Measurements from ENCODE around the gene AK1. TPM values are rescaled to one million over a fixed set of nuclear protein-coding genes. Genes with fewer than 3 reads are reported as not detected.

Gene AK1
- total and polyA plus RNA-seq, 2 of the 13 experiments (the other 11 are each of a cell fraction or from before 2014, with no cell fraction given): 19.1 to 32.8 TPM

GRCh38 chr9:127862075-127863011 is 15.1 kb downstream of the AK1 start (continued):
- no peak for TF ChIP-seq ZNF142 (CRISPR knock-in tag; IDR thresholded peaks at IDR 0.05)
- no peak for TF ChIP-seq ZNF761 (CRISPR knock-in tag; conservative IDR thresholded peaks at IDR 0.05)
- no peak for TF ChIP-seq MEIS2 (CRISPR knock-in tag; IDR thresholded peaks at IDR 0.05)
- no peak for TF ChIP-seq MXD4 (CRISPR knock-in tag; IDR thresholded peaks at IDR 0.05)
- peak; percentile 82; the same call in 1 of the 2 replicates for TF ChIP-seq ETV5 (CRISPR knock-in tag; IDR thresholded peaks at IDR 0.05; ENCODE audit: borderline replicate concordance)

GRCh38 chr9:127860779-127861178 is 16.7 kb downstream of the AK1 start:
- ATAC-seq (no peak), FAIRE-seq (no peak), DNase-seq (ENCODE audit: low spot score) (no peak)
- no peak for TF ChIP-seq FOXK1 (CRISPR knock-in tag; IDR thresholded peaks at IDR 0.05; ENCODE audit: borderline replicate concordance, low read depth)
- TF ChIP-seq ZMYM3 (CRISPR knock-in tag; IDR thresholded peaks at IDR 0.05): peak; percentile 56
- TF ChIP-seq ETV5 (CRISPR knock-in tag; IDR thresholded peaks at IDR 0.05; ENCODE audit: borderline replicate concordance): no peak
- 83% methylated on average over 11 of the region's 11 CpGs for WGBS (ENCODE audit: low lambda C conversion rate)
- no TSS peak for BruUV-seq (replicated peaks)
- Histone ChIP-seq H3K9ac (ENCODE audit: insufficient read depth, low read depth, low read length) (no peak overlapping the region), H3K9me3 (ENCODE audit: low read length) (no peaks in the 10 kb centered on the region), H2AFZ (ENCODE audit: low read length) (no peak overlapping the region), H3K27me3 (ENCODE audit: control insufficient read depth in 1 of 2, insufficient read depth in 2 of 2, low read length in 2 of 2) (no peaks in the 10 kb centered on the region), H3K4me2 (ENCODE audit: low read depth, low read length) (no peak overlapping the region), H4K20me1 (ENCODE audit: insufficient read depth, low read length) (no peaks in the 10 kb centered on the region), H3K4me3 (replicated peaks in 1 of 3; ENCODE audit: insufficient read depth in 1 of 3, low read depth in 2 of 3, low read length in 3 of 3) (no peak overlapping the region), H3K4me1 (ENCODE audit: insufficient read depth, low read length) (peaks cover 80% of the 10 kb centered on the region), H3K79me2 (ENCODE audit: insufficient read depth, low read length) (no peaks in the 10 kb centered on the region), H3K36me3 (replicated peaks in 1 of 2; ENCODE audit: control insufficient read depth in 1 of 2, insufficient read depth in 2 of 2, low read length in 2 of 2) (no peaks in the 10 kb centered on the region), H3K27ac (ENCODE audit: extremely low read length, insufficient read depth, low read length) (no peak overlapping the region)
- ChIA-PET CTCF (ENCODE audit: low intra/inter-chr PET ratio, low total read pairs) (no interaction called here), POLR2A (no interaction called here)
- intact Hi-C loops (cut with micrococcal nuclease; ENCODE audit: unreplicated experiment): no loop called here
- in situ Hi-C loops (cut with HindIII; ENCODE audit: extremely low pct_ligation_motif_present, low pct_unique_long_range_greater_than_20kb): no loop called here

Measured in HepG2 (cell line).